GM18526 (cell line): ENCODE results near the gene PLAC1.

ENCODE experiments used
- POLR2A ChIP-seq: IDR thresholded peaks from 3 replicates; pipeline ENCODE4 v1.6.1; 2011; ENCODE audit not compliant: insufficient read length; ENCODE audit errors: extremely low read depth

The PLAC1 gene

GRCh38 chrX:134679221-134679620, 20.9 kb upstream of the PLAC1 start:
- TF ChIP-seq POLR2A, result no peak

GRCh38 chrX:134677332-134677731, 19.1 kb upstream of the PLAC1 start:
- no peak for TF ChIP-seq POLR2A

GRCh38 chrX:134676436-134676835, 18.2 kb upstream of the PLAC1 start:
- no peak for TF ChIP-seq POLR2A

- no peak for TF ChIP-seq POLR2A
Observed at GRCh38 chrX:134673123-134673522, 14.9 kb upstream of the PLAC1 start.

- no peak for TF ChIP-seq POLR2A
Observed at GRCh38 chrX:134672101-134672500, 13.8 kb upstream of the PLAC1 start.

- no peak for TF ChIP-seq POLR2A
Observed at GRCh38 chrX:134671294-134671693, 13.0 kb upstream of the PLAC1 start.

- TF ChIP-seq POLR2A, result no peak
Observed at GRCh38 chrX:134670134-134670924, 12.1 kb upstream of the PLAC1 start.

GRCh38 chrX:134669378-134670098, 11.3 kb upstream of the PLAC1 start:
- no peak for TF ChIP-seq POLR2A

GRCh38 chrX:134664202-134664601, 5.9 kb upstream of the PLAC1 start:
- no peak for TF ChIP-seq POLR2A

GRCh38 chrX:134661295-134661694, 3.0 kb upstream of the PLAC1 start:
- no peak for TF ChIP-seq POLR2A

GRCh38 chrX:134660627-134661026, 2.4 kb upstream of the PLAC1 start:
- no peak for TF ChIP-seq POLR2A

- no peak for TF ChIP-seq POLR2A
Observed at GRCh38 chrX:134659761-134660160, 1.5 kb upstream of the PLAC1 start.

- TF ChIP-seq POLR2A, result no peak
Observed at GRCh38 chrX:134658760-134659023, 421 bp upstream of the PLAC1 start.

- TF ChIP-seq POLR2A, result no peak
Observed at GRCh38 chrX:134654398-134655012, 3.8 kb downstream of the PLAC1 start.

- TF ChIP-seq POLR2A, result no peak
Observed at GRCh38 chrX:134653835-134654234, 4.4 kb downstream of the PLAC1 start.

- no peak for TF ChIP-seq POLR2A
Observed at GRCh38 chrX:134650701-134651100, 7.6 kb downstream of the PLAC1 start.
